Measurements from ENCODE around the gene CHIC2.

Gene CHIC2

GRCh38 chr4:53986062-53986461, 78.3 kb downstream of the CHIC2 start:
- no peaks in the 10 kb centered on the region for H3K4me1 Mint-ChIP-seq
- H3K27me3 Mint-ChIP-seq: no peaks in the 10 kb centered on the region
- ATAC-seq: no peak
- H3K4me3 Mint-ChIP-seq: no peak overlapping the region
- H3K27ac Mint-ChIP-seq: no peak overlapping the region
- no peaks in the 10 kb centered on the region for H3K9me3 Mint-ChIP-seq
- no peaks in the 10 kb centered on the region for H3K36me3 Mint-ChIP-seq (ENCODE audit: low read depth)
- DNase-seq: no peak

DNA sequence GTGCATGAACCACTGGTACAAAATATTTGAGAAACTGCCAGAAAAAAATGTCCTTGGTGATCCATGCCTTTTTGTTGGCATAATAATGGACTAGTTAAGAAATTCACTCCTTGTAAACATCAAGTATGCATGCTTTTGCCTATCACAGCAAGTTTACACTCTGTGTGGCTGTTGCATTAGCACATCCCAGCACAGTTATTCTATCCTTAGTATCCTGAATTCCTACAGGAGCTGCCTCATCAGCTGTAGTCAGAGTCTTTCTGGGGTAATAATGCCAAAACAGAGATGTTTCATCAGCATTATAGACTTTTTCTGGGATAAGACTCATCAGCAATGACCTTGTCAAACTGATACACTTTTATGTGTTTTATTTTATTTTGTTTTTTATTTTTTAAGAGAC, 82.8 kb downstream of the CHIC2 start:
- H3K9me3 Mint-ChIP-seq: no peaks in the 10 kb centered on the region
- DNase-seq (no peak), ATAC-seq (no peak)
- H3K27me3 Mint-ChIP-seq: no peaks in the 10 kb centered on the region
- no peak overlapping the region for H3K27ac Mint-ChIP-seq
- H3K36me3 Mint-ChIP-seq (ENCODE audit: low read depth): no peaks in the 10 kb centered on the region
- no peaks in the 10 kb centered on the region for H3K4me1 Mint-ChIP-seq
- no peak overlapping the region for H3K4me3 Mint-ChIP-seq

DNA sequence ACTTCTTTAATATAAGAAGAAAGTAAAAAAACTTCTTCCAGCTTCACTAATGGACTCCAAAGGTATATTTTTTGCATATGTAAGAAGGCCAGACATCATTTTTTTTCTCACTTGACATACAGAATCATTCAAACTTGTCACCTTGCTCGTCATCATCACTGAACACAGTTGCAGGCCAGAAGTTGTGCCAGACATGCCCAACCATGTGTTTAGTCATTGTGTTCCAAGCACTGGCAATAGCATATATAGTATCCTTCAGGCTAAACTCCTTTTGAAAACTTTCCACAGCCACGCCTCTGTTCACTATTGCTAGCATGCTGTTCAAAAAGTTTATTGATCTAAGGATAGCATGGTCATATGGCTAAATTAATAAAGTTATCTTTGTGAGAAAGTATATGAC, 83.3 kb downstream of the CHIC2 start:
- H3K27ac Mint-ChIP-seq: no peak overlapping the region
- no peaks in the 10 kb centered on the region for H3K36me3 Mint-ChIP-seq (ENCODE audit: low read depth)

GRCh38 chr4:53974561-53974960, 89.8 kb downstream of the CHIC2 start:
- Mint-ChIP-seq H3K27ac (no peak overlapping the region), H3K27me3 (no peaks in the 10 kb centered on the region), H3K36me3 (ENCODE audit: low read depth) (no peaks in the 10 kb centered on the region), H3K9me3 (peaks cover 6% of the 10 kb centered on the region), H3K4me3 (no peak overlapping the region), H3K4me1 (no peaks in the 10 kb centered on the region)
- DNase-seq (no peak), ATAC-seq (no peak)

More for the DNA sequence above, 83.3 kb downstream of the CHIC2 start:
- Mint-ChIP-seq H3K4me3 (no peak overlapping the region), H3K9me3 (no peaks in the 10 kb centered on the region), H3K27me3 (no peaks in the 10 kb centered on the region), H3K4me1 (no peaks in the 10 kb centered on the region)
- ATAC-seq (no peak), DNase-seq (no peak)

GRCh38 chr4:53967986-53968385, 96.4 kb downstream of the CHIC2 start:
- no peaks in the 10 kb centered on the region for H3K9me3 Mint-ChIP-seq
- no peak overlapping the region for H3K4me3 Mint-ChIP-seq
- no peaks in the 10 kb centered on the region for H3K36me3 Mint-ChIP-seq (ENCODE audit: low read depth)
- ATAC-seq (no peak), DNase-seq (no peak)
- H3K4me1 Mint-ChIP-seq: no peaks in the 10 kb centered on the region
- no peak overlapping the region for H3K27ac Mint-ChIP-seq
- H3K27me3 Mint-ChIP-seq: no peaks in the 10 kb centered on the region

DNA sequence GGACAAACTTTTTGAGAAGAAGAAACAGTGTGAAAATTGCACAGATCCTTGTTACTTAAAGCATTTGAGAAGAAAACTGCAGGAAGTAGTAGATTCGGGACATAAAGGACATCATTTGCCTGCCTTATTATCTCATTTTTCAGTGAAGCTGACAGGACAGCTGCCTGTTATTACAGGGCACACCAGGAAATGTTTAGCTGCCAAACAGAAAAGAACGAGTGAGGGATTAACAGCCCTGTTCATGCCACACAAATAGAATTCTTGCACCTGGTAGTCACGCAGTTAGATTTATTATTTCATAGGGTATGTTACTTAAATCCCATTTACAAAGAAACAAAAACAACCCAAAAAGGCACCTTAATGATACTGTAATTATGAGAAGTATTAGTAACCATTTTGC, 100.6 kb downstream of the CHIC2 start:
- Mint-ChIP-seq H3K27me3 (no peaks in the 10 kb centered on the region), H3K4me3 (no peak overlapping the region), H3K9me3 (no peaks in the 10 kb centered on the region), H3K27ac (no peak overlapping the region), H3K4me1 (no peaks in the 10 kb centered on the region), H3K36me3 (ENCODE audit: low read depth) (no peaks in the 10 kb centered on the region)
- ATAC-seq: no peak
- DNase-seq: no peak

- DNase-seq (no peak), ATAC-seq (no peak)
- no peak overlapping the region for H3K27ac Mint-ChIP-seq
- H3K4me3 Mint-ChIP-seq: no peak overlapping the region
- no peaks in the 10 kb centered on the region for H3K36me3 Mint-ChIP-seq (ENCODE audit: low read depth)
- no peaks in the 10 kb centered on the region for H3K4me1 Mint-ChIP-seq
- H3K9me3 Mint-ChIP-seq: no peaks in the 10 kb centered on the region
- H3K27me3 Mint-ChIP-seq: no peaks in the 10 kb centered on the region
Observed at GRCh38 chr4:53963336-53963735, 101.1 kb downstream of the CHIC2 start.

DNA sequence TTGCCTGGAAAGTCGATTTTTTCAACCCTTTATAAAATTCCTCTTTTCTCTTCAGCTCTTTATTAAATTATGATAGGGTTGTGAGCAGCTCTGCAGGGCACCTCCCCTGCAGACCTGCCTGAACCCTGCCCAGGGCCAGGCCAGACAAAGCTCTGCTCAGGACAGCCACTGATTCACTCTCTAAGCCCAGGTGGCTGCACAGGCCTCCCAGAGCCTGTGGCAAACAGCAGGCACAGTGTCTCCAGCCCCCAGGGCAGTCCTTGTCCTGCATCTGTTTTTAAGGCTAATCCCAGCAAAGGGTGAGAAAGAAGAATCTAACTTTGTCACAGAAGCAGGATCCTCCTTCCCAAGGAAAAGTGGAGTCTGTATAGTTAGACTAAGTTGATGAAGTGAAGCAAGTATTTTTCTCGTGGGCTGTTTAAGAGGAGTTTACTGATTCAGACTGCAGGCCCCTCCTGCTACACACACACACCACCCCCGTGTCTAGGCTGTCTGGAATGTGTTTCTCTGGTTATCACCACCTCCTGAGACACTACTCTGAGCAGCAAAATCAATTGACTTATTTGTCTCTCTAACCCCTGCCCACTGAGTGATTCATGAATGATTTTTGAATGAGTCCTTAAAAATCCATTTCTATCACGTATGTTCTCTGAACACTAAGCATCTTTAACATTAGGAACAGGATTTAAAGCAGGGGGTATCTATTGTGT, 101.7 kb downstream of the CHIC2 start:
- H3K4me3 Mint-ChIP-seq: no peak overlapping the region
- no peaks in the 10 kb centered on the region for H3K27me3 Mint-ChIP-seq
- no peak overlapping the region for H3K27ac Mint-ChIP-seq
- no peaks in the 10 kb centered on the region for H3K4me1 Mint-ChIP-seq
- DNase-seq (no peak), ATAC-seq (no peak)
- H3K9me3 Mint-ChIP-seq: no peaks in the 10 kb centered on the region
- no peaks in the 10 kb centered on the region for H3K36me3 Mint-ChIP-seq (ENCODE audit: low read depth)

- no peaks in the 10 kb centered on the region for H3K9me3 Mint-ChIP-seq
- H3K4me1 Mint-ChIP-seq: no peaks in the 10 kb centered on the region
- H3K36me3 Mint-ChIP-seq (ENCODE audit: low read depth): no peaks in the 10 kb centered on the region
- no peak overlapping the region for H3K4me3 Mint-ChIP-seq
- no peak for DNase-seq
- H3K27ac Mint-ChIP-seq: no peak overlapping the region
- H3K27me3 Mint-ChIP-seq: no peaks in the 10 kb centered on the region
- no peak for ATAC-seq
Observed at GRCh38 chr4:53961351-53961750, 103.1 kb downstream of the CHIC2 start.

DNA sequence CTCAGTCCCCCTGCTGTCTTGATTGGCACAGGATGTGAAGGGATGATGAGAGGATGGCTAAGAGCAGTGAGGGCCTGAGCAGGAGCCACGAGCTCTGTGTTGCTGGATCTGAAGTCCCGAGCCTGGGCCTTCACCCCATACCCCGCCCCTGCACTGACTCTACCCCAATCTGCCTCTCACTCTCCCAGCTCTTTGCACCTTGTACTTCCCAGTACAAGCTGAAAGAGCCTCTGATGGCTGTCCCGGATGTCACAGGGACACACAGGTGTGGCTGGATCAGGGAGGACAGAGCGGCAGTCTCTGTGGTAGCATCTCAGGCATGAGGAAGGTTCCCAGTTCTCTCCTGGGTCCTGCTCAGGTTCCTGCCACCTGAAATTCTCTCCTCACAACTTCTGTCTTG, 103.6 kb downstream of the CHIC2 start:
- Mint-ChIP-seq H3K9me3 (no peaks in the 10 kb centered on the region), H3K4me3 (no peak overlapping the region), H3K27ac (no peak overlapping the region), H3K4me1 (no peaks in the 10 kb centered on the region), H3K36me3 (ENCODE audit: low read depth) (no peaks in the 10 kb centered on the region), H3K27me3 (no peaks in the 10 kb centered on the region)
- ATAC-seq (no peak), DNase-seq (no peak)

All from activated naive CD8-positive, alpha-beta T cell treated with anti-CD3 and anti-CD28 coated beads, Interleukin-2, amount 50 U/mL, for 24 hours (primary cell).